ENCODE measurements around the gene ZCCHC10.
"Not testable (repeated sequence)": the region's sequence is repeated elsewhere in the genome, so short reads cannot be mapped to it uniquely, and the experiment has no call there.

ZCCHC10 gene

DNA sequence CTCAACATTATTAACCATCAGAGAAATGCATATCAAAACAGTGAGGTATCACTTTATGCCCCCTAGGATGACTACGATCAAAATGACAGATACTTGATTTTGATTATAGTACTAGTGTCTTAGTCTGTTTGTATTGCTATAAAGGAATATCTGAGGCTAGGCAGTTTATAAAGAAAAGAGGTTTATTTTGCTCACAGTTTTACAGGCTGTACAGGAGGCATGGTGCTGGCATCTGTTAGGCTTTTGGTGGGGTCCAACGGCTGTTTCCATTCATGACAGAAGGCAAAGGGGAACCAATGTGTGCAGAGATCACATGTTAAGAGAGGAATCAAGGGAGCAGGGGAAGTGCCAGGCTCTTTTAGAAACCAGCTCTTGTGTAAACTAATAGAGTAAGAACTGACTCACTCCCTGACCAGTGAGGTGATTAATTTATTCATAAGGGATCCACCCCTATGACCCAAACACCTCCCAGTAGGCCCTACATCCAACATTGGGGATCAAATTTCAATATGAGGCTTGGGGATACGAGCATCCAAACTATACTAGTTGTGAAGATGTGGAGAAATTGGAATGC is 46.9 kb downstream of the ZCCHC10 start:
- DNase-seq (ENCODE audit: low read depth in 2 of 2), result no peak

DNA sequence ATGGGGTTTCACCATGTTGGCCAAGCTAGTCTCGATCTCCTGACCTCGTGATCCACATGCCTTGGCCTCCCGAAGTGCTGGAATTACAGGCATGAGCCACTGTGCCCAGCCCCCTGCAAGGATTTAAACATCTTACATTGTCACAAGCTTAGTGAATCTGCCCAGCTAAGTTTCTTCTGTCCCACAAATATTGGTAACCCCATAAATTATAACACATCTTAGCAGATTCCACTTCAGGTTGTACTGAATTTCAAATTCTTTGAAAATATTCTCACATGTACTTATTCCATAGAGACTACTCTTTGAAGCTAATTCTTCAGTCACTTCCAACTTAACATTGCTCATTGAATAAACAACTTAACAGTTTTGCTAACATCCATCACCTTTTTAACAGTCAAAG is 49.5 kb downstream of the ZCCHC10 start:
- DNase-seq (ENCODE audit: low read depth in 2 of 2), result no peak

DNA sequence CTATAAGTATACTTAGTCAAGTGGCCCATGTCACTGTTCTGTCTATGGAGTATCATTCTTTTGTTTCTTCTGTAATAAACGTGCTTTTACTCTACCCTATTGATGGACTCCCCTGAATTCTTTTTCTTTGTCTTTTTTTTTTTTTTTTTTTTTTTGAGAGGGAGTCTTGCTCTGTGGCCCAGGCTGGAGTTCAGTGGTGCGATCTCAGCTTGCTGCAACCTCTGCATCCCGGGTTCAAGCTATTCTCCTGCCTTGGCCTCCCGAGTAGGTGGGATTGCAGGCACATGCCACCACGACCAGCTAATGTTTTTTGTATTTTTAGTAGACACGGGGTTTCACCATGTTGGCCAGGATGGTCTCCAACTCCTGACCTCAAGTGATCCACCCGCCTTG is 53.9 kb downstream of the ZCCHC10 start:
- not testable (repeated sequence) for DNase-seq (ENCODE audit: low read depth in 2 of 2)

DNA sequence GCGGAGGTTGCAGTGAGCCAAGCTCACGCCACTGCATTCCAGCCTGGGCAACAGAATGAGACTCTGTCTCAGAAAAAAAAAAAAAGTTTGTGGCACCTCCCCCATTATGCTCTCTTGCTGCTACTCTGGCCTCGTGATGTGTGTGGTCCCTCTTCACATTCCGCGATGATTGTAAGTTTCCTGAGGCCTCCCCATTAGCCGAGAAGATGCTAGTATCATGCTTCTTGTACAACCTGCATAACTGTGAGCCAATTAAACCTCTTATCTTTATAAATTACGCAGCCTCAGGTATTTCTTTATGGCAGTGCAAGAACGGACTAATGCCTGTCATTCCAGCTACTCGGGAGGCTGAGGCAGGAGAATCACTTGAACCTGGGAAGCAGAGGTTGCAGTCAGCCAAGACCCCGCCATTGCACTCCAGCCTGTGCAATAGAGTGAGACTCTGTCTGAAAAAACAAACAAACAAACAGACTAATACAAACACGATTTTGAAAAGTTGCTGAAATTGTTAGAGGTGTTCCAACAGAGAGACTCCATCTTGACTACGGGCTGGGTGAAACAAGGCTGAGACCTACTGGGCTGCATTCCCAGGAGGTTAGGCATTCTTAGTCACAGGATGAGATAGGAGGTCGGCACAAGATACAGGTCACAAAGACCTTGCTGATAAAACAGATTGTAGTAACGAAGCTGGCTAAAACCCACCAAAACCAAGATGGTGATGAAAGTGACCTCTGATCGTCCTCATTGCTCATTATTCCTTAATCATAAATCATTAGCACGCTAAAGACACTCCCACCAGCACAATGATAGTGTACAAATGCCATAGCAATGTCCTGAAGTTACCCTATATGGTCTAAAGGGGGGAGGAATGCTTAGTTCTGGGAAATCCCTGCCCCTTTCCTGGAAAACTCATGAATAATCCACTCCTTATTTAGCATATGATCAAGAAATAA is 54.6 kb downstream of the ZCCHC10 start:
- no peak for DNase-seq (ENCODE audit: low read depth in 2 of 2)

DNA sequence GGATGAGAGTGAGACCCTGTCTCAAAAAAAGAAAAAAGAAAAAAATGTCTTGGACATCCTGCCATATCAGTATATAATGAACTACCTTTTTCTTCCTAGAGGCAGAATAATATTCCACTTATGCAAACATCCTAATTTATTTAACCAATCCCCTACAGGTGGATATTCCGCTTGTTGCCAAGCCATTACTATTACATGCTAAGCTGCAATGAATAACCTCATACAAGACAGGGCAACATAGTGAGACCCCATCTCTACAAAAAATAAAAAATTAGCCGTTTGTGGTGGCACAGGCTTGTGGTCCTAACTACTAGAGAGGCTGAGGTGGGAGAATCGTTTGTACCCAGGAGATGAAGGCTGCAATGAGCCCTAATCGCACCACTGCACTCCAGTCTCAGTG is 61.2 kb downstream of the ZCCHC10 start:
- DNase-seq (ENCODE audit: low read depth in 2 of 2), result no peak

DNA sequence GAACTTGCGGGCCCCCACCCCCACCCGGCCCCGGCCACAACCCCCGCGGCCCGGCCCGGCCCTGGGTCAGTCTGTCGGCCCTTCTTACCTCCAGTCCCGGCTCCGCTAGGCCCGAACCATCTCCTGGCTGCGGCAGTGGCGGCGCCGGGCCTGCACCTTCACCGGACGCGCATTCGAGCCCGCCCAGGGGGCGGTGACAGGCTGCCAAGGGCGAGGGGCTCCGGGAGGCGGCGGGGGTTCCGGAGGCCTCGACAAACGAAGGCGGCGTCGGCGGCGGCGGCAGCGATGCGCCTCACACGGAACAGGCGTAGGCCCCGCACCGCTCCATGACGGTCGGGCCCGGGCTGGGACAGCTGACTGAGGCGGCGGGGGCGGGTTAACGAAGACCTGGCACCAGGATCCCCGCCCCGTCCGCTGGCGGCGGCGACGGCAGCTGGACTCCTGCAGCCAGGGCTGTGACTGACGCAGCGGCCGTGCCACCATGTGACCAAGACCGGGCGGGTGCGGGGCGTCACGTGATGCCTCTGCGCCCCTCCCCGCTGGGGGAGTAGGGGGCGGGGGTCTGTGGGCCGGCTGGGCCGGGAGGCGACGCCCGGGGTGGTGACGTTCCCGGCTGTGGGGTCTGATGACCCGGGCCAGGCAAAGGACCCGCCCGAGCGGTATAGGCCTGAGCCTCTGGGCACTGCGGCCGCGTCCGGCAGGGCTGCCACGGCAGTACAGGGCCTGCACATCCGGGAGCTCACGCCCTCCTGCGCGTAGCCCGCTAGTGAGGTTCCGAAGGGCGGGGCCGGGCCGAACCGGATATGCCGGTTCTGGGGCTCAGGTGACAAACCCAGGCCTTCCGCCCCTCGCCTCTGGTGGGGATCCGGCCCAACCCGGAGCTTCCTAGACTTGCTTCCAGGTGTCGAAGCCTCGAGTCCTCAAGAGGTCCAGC is 62.9 kb downstream of the ZCCHC10 start, which contains the start of gene AFF4:
AFF4 (minus strand) TSS at position 464 of the 934 bp plus-strand sequence. CDS start 26,445 bp downstream, outside the sequence.
- peak; percentile 65 to 71 for DNase-seq (ENCODE audit: low read depth in 2 of 2)

DNA sequence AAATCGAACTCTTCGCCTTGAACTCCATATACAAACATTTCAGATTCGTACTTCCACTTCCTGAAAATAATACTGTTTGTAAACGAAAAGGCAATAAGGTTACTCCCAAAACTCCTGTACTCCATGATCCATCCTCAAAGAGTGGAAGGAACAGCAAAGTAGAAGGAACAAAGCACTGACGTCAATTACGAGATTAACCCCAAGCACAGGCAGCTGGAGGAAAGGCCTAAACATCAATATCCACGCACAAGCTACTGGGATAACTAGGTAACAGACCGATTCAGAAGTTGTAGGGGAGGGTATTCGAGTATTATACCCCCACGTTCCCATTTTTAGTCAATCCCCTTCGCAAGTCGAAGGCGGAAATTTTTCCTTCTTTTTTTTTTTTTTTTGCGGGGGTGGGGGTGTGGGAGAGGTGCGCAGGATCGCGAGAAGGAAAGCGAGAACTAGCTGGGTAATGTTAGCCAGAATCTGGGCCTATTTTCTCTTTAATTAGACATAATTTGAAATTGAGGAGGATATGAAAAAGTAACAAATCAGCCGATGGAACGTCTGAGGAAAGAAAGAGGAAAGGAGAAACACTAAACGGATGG is 63.8 kb downstream of the ZCCHC10 start:
- no peak for DNase-seq (ENCODE audit: low read depth in 2 of 2)

DNA sequence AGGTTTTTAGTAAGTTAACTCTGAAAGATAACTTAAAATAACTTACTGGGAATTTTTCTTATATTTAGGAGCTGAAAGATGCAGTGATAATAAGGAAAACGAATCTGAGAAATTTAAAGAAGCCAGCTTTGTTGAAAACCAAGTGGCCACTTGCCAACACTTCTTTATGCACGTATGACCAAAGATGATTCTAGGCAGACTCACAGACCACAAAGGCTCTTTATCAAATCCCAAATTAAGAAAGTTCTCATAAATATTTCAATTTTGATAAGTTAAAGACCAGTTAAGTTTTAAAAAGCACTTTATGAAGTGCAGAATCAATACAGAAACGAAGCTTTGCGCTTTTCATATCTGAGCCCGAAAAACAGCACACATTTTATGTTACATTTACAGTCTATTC is 64.5 kb downstream of the ZCCHC10 start:
- no peak for DNase-seq (ENCODE audit: low read depth in 2 of 2)

DNA sequence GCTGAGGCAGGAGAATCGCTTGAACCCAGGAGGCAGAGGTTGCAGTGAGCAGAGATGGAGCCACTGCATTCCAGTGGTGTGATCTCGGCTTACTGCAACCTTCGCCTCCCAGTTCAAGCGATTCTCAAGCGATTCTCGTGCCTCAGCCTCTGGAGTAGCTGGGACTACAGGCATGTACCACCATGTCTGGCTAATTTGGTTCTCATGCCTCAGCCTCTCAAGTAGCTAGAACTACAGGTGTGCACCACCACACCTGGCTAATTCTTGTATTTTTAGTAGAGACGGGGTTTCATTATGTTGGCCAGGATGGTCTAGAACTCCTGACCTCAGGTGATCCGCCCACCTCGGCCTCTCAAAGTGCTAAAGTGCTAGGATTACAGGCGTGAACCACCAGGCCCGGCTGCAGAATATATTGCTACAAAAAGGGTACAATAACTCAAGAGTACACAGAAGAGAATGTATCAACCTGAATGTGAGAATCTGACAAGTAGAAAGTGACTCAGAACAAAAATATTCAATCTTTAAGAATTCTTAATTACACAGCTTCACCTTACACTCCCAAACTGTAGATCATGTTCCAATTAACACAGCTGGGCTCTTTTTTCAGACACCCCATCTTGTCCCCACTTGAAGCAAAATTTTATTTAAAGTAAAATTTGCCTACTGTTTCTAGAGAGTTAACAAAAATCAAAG is 65.1 kb downstream of the ZCCHC10 start:
- not testable (repeated sequence) for DNase-seq (ENCODE audit: low read depth in 2 of 2)

DNA sequence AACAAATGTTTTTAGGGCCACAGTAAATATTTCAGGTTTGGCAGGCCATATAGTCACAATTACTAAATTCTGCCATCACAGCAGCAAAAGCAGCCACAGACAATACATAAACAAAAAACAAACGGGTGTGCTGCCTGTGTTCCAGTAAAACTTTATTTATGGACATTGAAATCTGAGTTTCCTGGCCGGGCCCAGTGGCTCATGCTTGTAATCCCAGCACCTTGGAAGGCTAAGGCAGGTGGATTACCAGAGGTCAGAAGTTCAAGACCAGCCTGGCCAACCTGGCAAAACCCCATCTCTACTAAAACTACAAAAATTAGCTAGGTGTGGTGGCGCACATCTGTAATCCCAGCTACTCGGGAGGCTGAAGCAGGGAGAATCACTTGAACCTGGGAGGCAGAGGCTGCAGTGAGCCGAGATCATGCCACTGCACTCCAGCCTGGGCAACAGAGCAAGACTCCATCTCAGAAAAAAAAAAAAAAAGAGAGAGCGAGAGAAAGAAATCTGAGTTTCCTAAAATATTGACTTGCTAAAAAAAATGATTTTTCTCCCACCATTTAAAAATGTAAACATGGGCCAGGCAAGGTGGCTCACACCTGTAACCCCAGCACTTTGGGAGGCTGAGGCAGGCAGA is 70.1 kb downstream of the ZCCHC10 start:
- DNase-seq (ENCODE audit: low read depth in 2 of 2), result not testable (repeated sequence)

DNA sequence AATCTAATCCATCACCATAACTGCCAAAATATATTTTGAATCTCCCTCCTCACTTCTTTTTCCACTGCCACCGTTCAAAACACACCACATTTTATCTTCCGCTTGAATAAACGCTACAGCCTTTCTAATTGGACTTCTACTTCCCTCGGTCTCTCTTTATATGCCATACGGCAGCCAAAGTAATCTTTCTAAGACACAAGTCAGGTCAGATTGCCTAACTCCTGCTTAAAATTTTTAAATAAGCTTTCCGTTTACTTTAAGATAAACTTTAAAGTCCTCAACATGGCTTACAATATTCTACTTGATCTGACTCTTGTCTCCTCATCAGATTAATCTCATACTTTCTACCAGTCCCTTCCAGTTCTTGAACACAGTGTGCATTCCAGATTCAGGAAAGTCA is 72.6 kb downstream of the ZCCHC10 start:
- DNase-seq (ENCODE audit: low read depth in 2 of 2), result no peak

DNA sequence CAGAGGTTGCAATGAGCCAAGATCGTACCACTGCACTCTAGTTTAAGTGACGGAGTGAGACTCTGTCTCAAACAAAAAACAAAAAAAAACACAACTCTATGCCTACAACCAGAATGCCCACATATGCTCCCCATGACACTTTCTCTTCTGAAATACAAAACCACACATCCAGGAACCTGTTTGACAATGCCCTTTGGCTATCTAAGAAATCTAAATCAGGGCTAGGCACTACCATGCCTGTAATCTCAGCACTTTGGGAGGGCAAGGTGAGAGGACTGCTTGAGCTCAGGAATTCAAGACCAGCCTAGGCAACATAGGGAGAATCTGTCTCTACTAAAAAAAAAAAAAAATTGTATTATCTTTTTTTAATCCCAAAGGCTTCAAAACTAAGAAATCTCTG is 73.5 kb downstream of the ZCCHC10 start:
- DNase-seq (ENCODE audit: low read depth in 2 of 2), result no peak

DNA sequence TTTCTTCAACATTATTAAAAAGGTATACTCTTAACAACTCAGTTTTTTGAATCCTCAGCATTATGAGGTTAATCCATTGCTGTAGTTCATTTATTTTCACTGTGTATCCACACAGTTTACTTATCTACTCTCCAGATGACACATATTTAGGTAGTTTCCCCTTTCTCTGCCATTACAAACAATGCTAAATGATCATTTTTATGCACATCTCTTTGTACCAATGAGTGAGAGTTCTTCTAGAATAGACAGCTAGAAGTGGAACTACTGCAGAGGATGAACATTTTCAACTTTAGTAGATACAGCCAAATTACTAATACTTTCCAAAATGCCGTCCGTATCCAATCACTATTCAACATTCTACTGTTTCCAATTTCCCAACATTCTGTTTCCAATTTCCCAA is 74.5 kb downstream of the ZCCHC10 start:
- no peak for DNase-seq (ENCODE audit: low read depth in 2 of 2)

DNA sequence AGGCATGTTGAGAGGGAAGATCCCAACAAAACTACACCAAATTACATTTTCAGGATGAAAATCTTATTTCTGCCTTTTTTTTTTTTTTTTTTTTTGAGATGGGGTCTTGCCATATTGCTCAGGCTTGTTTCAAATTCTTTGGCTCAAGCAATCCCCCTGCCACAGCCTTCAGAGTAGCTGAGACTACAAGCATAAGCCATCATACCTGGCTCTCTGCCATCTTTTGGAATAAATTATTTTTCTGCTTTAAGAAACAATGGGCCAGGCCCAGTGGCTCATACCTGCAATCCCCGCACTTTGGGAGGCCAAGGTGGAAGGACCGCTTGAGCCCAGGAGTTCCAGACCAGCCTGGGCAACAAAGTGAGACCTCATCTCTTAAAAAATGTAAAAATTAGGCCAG is 77.2 kb downstream of the ZCCHC10 start:
- no peak for DNase-seq (ENCODE audit: low read depth in 2 of 2)

DNA sequence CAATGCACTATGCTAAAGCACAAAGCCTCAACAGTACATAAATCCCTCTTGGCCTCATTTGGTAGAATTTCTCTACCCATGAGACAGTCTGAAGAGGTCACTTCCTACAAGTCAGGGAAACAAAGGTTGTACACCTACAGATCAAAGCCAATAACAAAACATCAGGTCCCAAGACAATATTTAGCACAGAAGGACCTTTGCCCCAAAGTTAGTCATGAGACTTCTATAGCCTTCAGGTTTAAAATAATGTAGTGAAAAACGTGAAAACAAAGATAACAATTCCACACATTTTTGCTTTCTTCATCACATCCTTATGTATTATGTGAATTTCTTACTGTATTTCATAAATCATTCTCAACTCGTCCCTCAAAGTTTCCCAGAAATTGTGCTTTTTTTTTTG is 78.7 kb downstream of the ZCCHC10 start:
- no peak for DNase-seq (ENCODE audit: low read depth in 2 of 2)
